IMR-90 (cell line): ENCODE data around the gene MAN1C1. TPM values are rescaled to one million over a fixed set of nuclear protein-coding genes. Genes with fewer than 3 reads are reported as not detected.

Experiments
- ATAC-seq: fragments of 200-7000 bp; cut with Tn5 transposase; 2 replicates; pipeline ENCODE4 v1.9.1; 2020; ENCODE audit warnings: low read depth, mild to moderate bottlenecking, moderate library complexity
- BruUV-seq: library from RNA; stranded (reverse); fragments of 400-500 nt; replicated peaks from 2 replicates; lab custom pipeline; 2021; lab: Mats Ljungman, UMichigan
- CTCF ChIA-PET: fragments of 300-600 bp; formaldehyde crosslinking; extraction: SDS; loops from one replicate; lab custom pipeline; 2021; ENCODE audit warnings: antibody characterized with exemption; lab: Yijun Ruan, JAX
- POLR2A ChIA-PET: fragments of 300-600 bp; sonication (Branson Sonifier 250); formaldehyde crosslinking; loops from one replicate; lab custom pipeline; 2022; ENCODE audit warnings: antibody characterized with exemption; ENCODE audit not compliant: unreplicated experiment; lab: Charles Lee
- DNase-seq: peaks from one replicate; pipeline ENCODE4 v3.0.0; 2013
- H2AFZ ChIP-seq: replicated peaks from 2 replicates; pipeline ENCODE3; 2013; ENCODE audit warnings: low read length, mild to moderate bottlenecking; ENCODE audit not compliant: poor library complexity
- H2AK5ac ChIP-seq: 2 replicates; pipeline ENCODE4 v1.6.1; 2013; ENCODE audit warnings: low read depth, low read length, inconsistent platforms
- H2AK9ac ChIP-seq: replicated peaks from 2 replicates; pipeline ENCODE3; 2013; ENCODE audit warnings: mild to moderate bottlenecking, low read depth, low read length, moderate library complexity; ENCODE audit not compliant: poor library complexity
- H2BK120ac ChIP-seq: 2 replicates; pipeline ENCODE4 v1.6.1; 2013; ENCODE audit warnings: low read depth, low read length, inconsistent platforms
- H2BK15ac ChIP-seq: 3 replicates; pipeline ENCODE4 v1.6.1; 2013; ENCODE audit warnings: low read depth, low read length, inconsistent platforms
- H2BK20ac ChIP-seq: 2 replicates; pipeline ENCODE4 v1.6.1; 2013; ENCODE audit warnings: low read depth, mild to moderate bottlenecking, inconsistent platforms, low read length, moderate library complexity
- H2BK5ac ChIP-seq: 2 replicates; pipeline ENCODE4 v1.6.1; 2013; ENCODE audit warnings: mild to moderate bottlenecking, low read depth, low read length, inconsistent platforms; ENCODE audit not compliant: poor library complexity, severe bottlenecking
- H3K14ac ChIP-seq: replicated peaks from 2 replicates; pipeline ENCODE4 v1.6.1; 2013; ENCODE audit warnings: low read depth, low read length, inconsistent platforms
- H3K18ac ChIP-seq: 2 replicates; pipeline ENCODE4 v1.6.1; 2013; ENCODE audit warnings: low read depth, low read length, control low read depth
- H3K23ac ChIP-seq: 2 replicates; pipeline ENCODE4 v1.6.1; 2013; ENCODE audit warnings: low read depth, low read length, inconsistent platforms
- H3K27ac ChIP-seq: 2 replicates; pipeline ENCODE4 v1.5.1; 2013; ENCODE audit warnings: mild to moderate bottlenecking, control low read depth, low read length; ENCODE audit not compliant: insufficient read depth
- H3K27me3 ChIP-seq: 2 replicates; pipeline ENCODE4 v1.6.1; 2013; ENCODE audit warnings: low read length; ENCODE audit not compliant: control insufficient read depth, insufficient read depth
- H3K36me3 ChIP-seq: 2 replicates; pipeline ENCODE4 v1.6.1; 2013; ENCODE audit warnings: low read length, mixed read lengths; ENCODE audit not compliant: control insufficient read depth, insufficient read depth
- H3K4ac ChIP-seq: 2 replicates; pipeline ENCODE4 v1.6.1; 2013; ENCODE audit warnings: low read depth, low read length, inconsistent platforms
- H3K4me1 ChIP-seq: 2 replicates; pipeline ENCODE4 v1.6.1; 2013; ENCODE audit warnings: low read length, mixed read lengths; ENCODE audit not compliant: control insufficient read depth, insufficient read depth
- H3K4me2 ChIP-seq: 2 replicates; pipeline ENCODE4 v1.6.1; 2013; ENCODE audit warnings: low read depth, mild to moderate bottlenecking, control low read depth, low read length, moderate library complexity
- H3K4me3 ChIP-seq: 2 replicates; pipeline ENCODE4 v1.5.1; 2013; ENCODE audit warnings: low read depth, mild to moderate bottlenecking, control low read depth, low read length, moderate library complexity; ENCODE audit not compliant: insufficient read depth
- H3K56ac ChIP-seq: 2 replicates; pipeline ENCODE4 v1.6.1; 2013; ENCODE audit warnings: low read length, inconsistent platforms; ENCODE audit not compliant: insufficient read depth; ENCODE audit errors: extremely low read depth
- H3K79me1 ChIP-seq, 2 experiments: 2 replicates each; pipeline ENCODE4 v1.6.1; 2013; ENCODE audit warnings: low read length in 2 of 2, inconsistent platforms in 1 of 2, low read depth in 1 of 2
- H3K9ac ChIP-seq: 2 replicates; pipeline ENCODE4 v1.6.1; 2013; ENCODE audit warnings: low read depth, low read length, control low read depth
- H3K9me1 ChIP-seq: 2 replicates; pipeline ENCODE4 v1.6.1; 2013; ENCODE audit warnings: low read length, inconsistent platforms; ENCODE audit not compliant: insufficient read depth
- H3K9me3 ChIP-seq: 2 replicates; pipeline ENCODE4 v1.6.1; 2013; ENCODE audit warnings: low read length; ENCODE audit not compliant: control insufficient read depth, insufficient read depth
- H4K20me1 ChIP-seq: 2 replicates; pipeline ENCODE4 v1.6.1; 2013; ENCODE audit warnings: low read length, inconsistent platforms; ENCODE audit not compliant: insufficient read depth
- H4K5ac ChIP-seq: 2 replicates; pipeline ENCODE4 v1.6.1; 2013; ENCODE audit warnings: mild to moderate bottlenecking, low read depth, low read length, control low read depth
- H4K8ac ChIP-seq, 2 experiments: 2 replicates each; pipeline ENCODE4 v1.6.1; 2013; ENCODE audit warnings: low read depth in 2 of 2, low read length in 2 of 2, control low read depth in 1 of 2, inconsistent platforms in 1 of 2
- H4K91ac ChIP-seq: 2 replicates; pipeline ENCODE4 v1.6.1; 2013; ENCODE audit warnings: low read depth, low read length, inconsistent platforms; ENCODE audit not compliant: insufficient read depth
- ELK1 ChIP-seq: fragments of 150-350 bp; IDR thresholded peaks from 2 replicates; pipeline ENCODE4 v1.6.1; 2016; ENCODE audit warnings: low read depth, mild to moderate bottlenecking, low read length, moderate library complexity, borderline replicate concordance
- FOS ChIP-seq: fragments of 150-350 bp; IDR thresholded peaks from 2 replicates; pipeline ENCODE4 v1.6.1; 2016; ENCODE audit warnings: low read depth, low read length
- MAFK ChIP-seq: IDR thresholded peaks from 2 replicates; pipeline ENCODE4 v1.6.1; 2012; ENCODE audit warnings: low read depth, low read length, improper control_type of control experiment
- POLR2A ChIP-seq: IDR thresholded peaks from 2 replicates; pipeline ENCODE4 v1.6.1; 2012; ENCODE audit warnings: mild to moderate bottlenecking, low read depth, low read length
- WGBS, 2 experiments: methylation state at CpG; one replicate each; pipeline versions ENCODE4 v1.1.5 to v1.1.7; 2013; ENCODE audit warnings: missing lambda C conversion rate in 2 of 2; ENCODE audit not compliant: insufficient read length in 1 of 2; ENCODE audit errors: extremely low coverage in 2 of 2; 5-methylcytosine and 5-hydroxymethylcytosine counted together
- dilution Hi-C: fragments of 300-500 bp; cut with HindIII; formaldehyde crosslinking; loops from one replicate; pipeline ENCODE4 v1.14.3; 2018; ENCODE audit warnings: low sequenced_read_pairs; ENCODE audit not compliant: unreplicated experiment
- in situ Hi-C: fragments of 300-500 bp; cut with MboI; formaldehyde crosslinking; loops from 3 replicates; pipeline ENCODE4 v1.14.3; 2019; ENCODE audit warnings: low sequenced_read_pairs, inconsistent platforms, mixed read lengths
- intact Hi-C: fragments of 100-400 bp; cut with micrococcal nuclease; formaldehyde crosslinking; loops from 2 replicates; pipeline ENCODE4 v1.10.0; 2022
- polyA plus RNA-seq, 3 experiments: library from polyadenylated mRNA; depleted of rRNA; stranded (reverse); fragments of >200 nt; gene quantifications; 2 replicates each; pipeline ENCODE4 v1.2.3, GENCODE V29; 2012; ENCODE audit warnings: low replicate concordance in 1 of 3
- total RNA-seq: library from RNA; depleted of rRNA; stranded (reverse); fragments of >200 nt; gene quantifications from 2 replicates; pipeline ENCODE4 v1.2.3, GENCODE V29; 2012

MAN1C1 gene
- total and polyA plus RNA-seq, 2 of the 4 experiments (the other 2 are of a cell fraction), result 3.2 to 11.3 TPM

GRCh38 chr1:25729790-25730644 lies 113.4 kb downstream of the MAN1C1 start (continued):
- TF ChIP-seq POLR2A (no peak), ELK1 (no peak), MAFK (no peak)

DNA sequence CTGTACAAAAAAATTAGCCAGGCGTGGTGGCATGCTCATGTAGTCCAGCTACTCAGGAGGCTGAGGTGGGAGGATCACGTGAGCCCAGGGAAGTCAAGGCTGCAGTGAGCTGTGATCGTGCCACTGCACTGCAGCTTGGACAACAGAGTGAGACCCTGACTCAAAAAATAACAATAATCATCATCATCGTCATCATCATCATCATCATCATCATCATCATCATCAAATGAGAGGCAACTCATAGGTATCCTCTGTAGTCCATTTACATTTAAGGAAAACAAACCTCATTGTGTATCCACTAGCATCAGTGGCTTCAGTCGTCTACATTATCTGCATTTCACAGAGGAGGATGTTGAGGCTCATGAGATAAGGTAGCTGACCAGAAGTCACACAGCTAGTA lies 114.6 kb downstream of the MAN1C1 start:
- TF ChIP-seq FOS, result no peak
- Histone ChIP-seq H4K20me1 (peaks cover 9% of the 10 kb centered on the region; the same call in 1 of the 2 replicates), H3K18ac (no peak overlapping the region), H4K91ac (no peak overlapping the region), H3K9ac (no peak overlapping the region), H3K36me3 (no peaks in the 10 kb centered on the region), H3K56ac (no peak overlapping the region), H2AFZ (no peak overlapping the region), H3K23ac (no peak overlapping the region), H3K4me1 (peaks cover 14% of the 10 kb centered on the region), H2AK9ac (no peak overlapping the region), H3K14ac (no peak overlapping the region), H3K27ac (no peak overlapping the region), H2BK5ac (no peak overlapping the region), H2BK15ac (no peak overlapping the region), H3K4me3 (no peak overlapping the region), H3K9me1 (peaks cover 14% of the 10 kb centered on the region; the same call in 1 of the 2 replicates), H3K9me3 (no peaks in the 10 kb centered on the region), H3K4me2 (no peak overlapping the region), H4K5ac (no peak overlapping the region), H3K27me3 (no peaks in the 10 kb centered on the region), H2AK5ac (no peak overlapping the region), H3K79me1 (no peaks in the 10 kb centered on the region; a peak in 3 of 4 replicates), H4K8ac (no peak overlapping the region), H2BK20ac (no peak overlapping the region), H3K4ac (no peak overlapping the region), H2BK120ac (no peak overlapping the region)
- intact Hi-C loops (no loop called here), in situ Hi-C loops (no loop called here), dilution Hi-C loops (no loop called here)
- BruUV-seq, result no TSS peak
- WGBS, 2 experiments, result 83% methylated on average over 1 of the region's 5 CpGs; no CpG with 5 or more reads in 1 of the 2 experiments
- DNase-seq (no peak), ATAC-seq (no peak)
- ChIA-PET CTCF (no interaction called here), POLR2A (no interaction called here)
